Panc1 (cell line): ENCODE results near the gene PINK1. TPM values are rescaled to one million over a fixed set of nuclear protein-coding genes. Genes with fewer than 3 reads are reported as not detected.

Experiments used
- ATAC-seq: fragments of 200-7000 bp; cut with Tn5 transposase; 2 replicates; pipeline ENCODE4 v1.9.1; 2020; ENCODE audit warnings: mild to moderate bottlenecking, moderate library complexity
- BruUV-seq: library from RNA; stranded (reverse); fragments of 400-500 nt; replicated peaks from 2 replicates; lab custom pipeline; 2021; lab: Mats Ljungman, UMichigan
- CTCF ChIA-PET: fragments of 300-600 bp; sonication (Branson Sonifier 250); formaldehyde crosslinking; loops from one replicate; lab custom pipeline; 2022; ENCODE audit warnings: antibody characterized with exemption; lab: Charles Lee
- POLR2A ChIA-PET: fragments of 300-600 bp; sonication (Branson Sonifier 250); formaldehyde crosslinking; loops from one replicate; lab custom pipeline; 2022; ENCODE audit warnings: antibody characterized with exemption; lab: Charles Lee
- DNase-seq: peaks from one replicate; pipeline ENCODE4 v3.0.0-alpha.2; 2010; ENCODE audit warnings: low read depth, low spot score
- H3K27ac ChIP-seq: 2 replicates; pipeline ENCODE4 v1.5.1; 2011; ENCODE audit warnings: mild to moderate bottlenecking, low read length, inconsistent platforms
- H3K27me3 ChIP-seq: fragments of 200-500 bp; sonication (Bioruptor generic); 2 replicates; pipeline ENCODE4 v1.6.0; 2014; ENCODE audit warnings: low read length, inconsistent platforms; ENCODE audit not compliant: control insufficient read depth, insufficient read depth
- H3K36me3 ChIP-seq: fragments of 200-500 bp; sonication (Bioruptor generic); 2 replicates; pipeline ENCODE4 v1.5.1; 2014; ENCODE audit warnings: inconsistent platforms, mild to moderate bottlenecking, low read length, moderate library complexity; ENCODE audit not compliant: control insufficient read depth, insufficient read depth
- H3K4me1 ChIP-seq: 2 replicates; pipeline ENCODE4 v1.5.1; 2011; ENCODE audit warnings: inconsistent platforms, mild to moderate bottlenecking, low read length, moderate library complexity; ENCODE audit not compliant: control insufficient read depth, insufficient read depth
- H3K4me3 ChIP-seq, 2 experiments: 2 replicates each; pipeline ENCODE4 v1.5.1; 2011 to 2012; ENCODE audit warnings: low read depth in 2 of 2, low read length in 2 of 2, mild to moderate bottlenecking in 2 of 2, inconsistent platforms in 1 of 2, moderate library complexity in 1 of 2
- H3K9me3 ChIP-seq: fragments of 200-500 bp; sonication (Bioruptor generic); 2 replicates; pipeline ENCODE4 v1.5.1; 2014; ENCODE audit warnings: low read depth, mild to moderate bottlenecking, inconsistent platforms, low read length, moderate library complexity; ENCODE audit not compliant: control insufficient read depth, insufficient read depth
- CTCF ChIP-seq: fragments of 450-650 bp; IDR thresholded peaks from 2 replicates; pipeline ENCODE4 v1.5.1; 2017; ENCODE audit warnings: mild to moderate bottlenecking
- POLR2AphosphoS5 ChIP-seq: IDR thresholded peaks from 2 replicates; pipeline ENCODE4 v1.6.1; 2012; ENCODE audit warnings: mild to moderate bottlenecking, low read depth, low read length, moderate library complexity
- REST ChIP-seq, 2 experiments: IDR thresholded peaks; 2 replicates each; pipeline ENCODE4 v1.6.1; 2011 to 2012; ENCODE audit warnings: low read depth in 2 of 2, control low read depth in 1 of 2, low read length in 1 of 2, mild to moderate bottlenecking in 1 of 2, moderate library complexity in 1 of 2; ENCODE audit not compliant: insufficient read depth in 1 of 2
- SIN3A ChIP-seq: IDR thresholded peaks from 2 replicates; pipeline ENCODE4 v1.6.1; 2012; ENCODE audit warnings: low read depth, mild to moderate bottlenecking, low read length, moderate library complexity, borderline replicate concordance; ENCODE audit not compliant: insufficient read depth
- TCF7L2 ChIP-seq: IDR thresholded peaks from 2 replicates; pipeline ENCODE4 v1.6.1; 2011; ENCODE audit warnings: mild to moderate bottlenecking, low read depth, low read length, inconsistent platforms
- in situ Hi-C: cut with HindIII; loops from 2 replicates; pipeline ENCODE4 v1.10.0; 2016; ENCODE audit warnings: low sequenced_read_pairs, low pct_unique_long_range_greater_than_20kb
- intact Hi-C: fragments of 100-400 bp; cut with micrococcal nuclease; formaldehyde crosslinking; loops from one replicate; pipeline ENCODE4 v1.10.0; 2022; ENCODE audit not compliant: unreplicated experiment
- total RNA-seq: library from RNA; stranded (reverse); gene quantifications from one replicate; pipeline ENCODE4 v1.2.1, GENCODE V29; 2021; ENCODE audit not compliant: unreplicated experiment

Gene PINK1
- total RNA-seq, 1 experiment from 2014 or later = 32.1 TPM

DNA sequence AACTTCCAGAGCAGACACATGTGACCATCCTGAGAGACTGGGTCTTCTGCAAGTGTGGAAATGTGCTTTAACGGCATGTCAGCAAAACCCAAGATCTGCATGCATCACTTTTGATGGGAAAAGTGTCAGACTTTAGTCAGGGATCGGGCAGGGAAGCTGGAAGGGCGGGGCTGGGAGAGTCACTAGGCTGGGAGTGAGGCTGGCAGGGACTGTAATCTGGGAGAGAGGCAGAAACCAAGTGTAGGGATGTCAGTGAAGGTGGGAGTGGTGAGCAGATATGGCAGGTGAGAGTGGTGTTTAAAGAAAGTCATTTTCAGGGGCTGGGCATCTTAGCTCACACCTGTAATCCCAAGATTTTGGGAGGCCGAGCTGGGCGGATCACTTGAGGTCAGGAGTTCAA is 33.1 kb upstream of the PINK1 start:
- POLR2A ChIA-PET = no interaction called here
- H3K27me3 ChIP-seq = no peaks in the 10 kb centered on the region
- TF ChIP-seq CTCF (no peak), REST (IDR thresholded peaks at IDR 0.05; ENCODE audit: insufficient read depth in 1 of 2, low read depth in 2 of 2, low read length in 1 of 2) (no peak), TCF7L2 (no peak), SIN3A (no peak), POLR2AphosphoS5 (no peak)
- intact Hi-C loops = no loop called here
- no peaks in the 10 kb centered on the region for H3K9me3 ChIP-seq
- DNase-seq (no peak), ATAC-seq (no peak)
- BruUV-seq = no TSS peak
- CTCF ChIA-PET = no interaction called here
- no peaks in the 10 kb centered on the region; the same call in 1 of the 2 replicates for H3K4me1 ChIP-seq
- H3K36me3 ChIP-seq = no peaks in the 10 kb centered on the region
- no peak overlapping the region for H3K4me3 ChIP-seq
- in situ Hi-C loops = no loop called here
- no peak overlapping the region for H3K27ac ChIP-seq

- Histone ChIP-seq H3K27me3 (no peaks in the 10 kb centered on the region), H3K36me3 (no peaks in the 10 kb centered on the region), H3K4me3 (no peak overlapping the region), H3K4me1 (no peaks in the 10 kb centered on the region; the same call in 1 of the 2 replicates), H3K9me3 (no peaks in the 10 kb centered on the region), H3K27ac (no peak overlapping the region)
- ATAC-seq (peak; percentile 71), DNase-seq (no peak)
- CTCF ChIA-PET = no interaction called here
- no TSS peak for BruUV-seq
- intact Hi-C loops (no loop called here), in situ Hi-C loops (no loop called here)
- TF ChIP-seq TCF7L2 = no peak
- TF ChIP-seq REST (IDR thresholded peaks at IDR 0.05; ENCODE audit: insufficient read depth in 1 of 2, low read depth in 2 of 2, low read length in 1 of 2) = no peak
- no peak for TF ChIP-seq CTCF
- TF ChIP-seq SIN3A = no peak
- no peak for TF ChIP-seq POLR2AphosphoS5
- POLR2A ChIA-PET = no interaction called here
Observed at GRCh38 chr1:20601129-20601825, 32.0 kb upstream of the PINK1 start.
